Activated B cell treated with CpG ODN at 0.5 μM for 24 hours (primary cell): Measurements from ENCODE around the gene TUBA8. TPM values are rescaled to one million over a fixed set of nuclear protein-coding genes. Genes with fewer than 3 reads are reported as not detected.
A peak's percentile ranks its signal among the peaks of the same experiment; 100 is the strongest.
"Not testable (repeated sequence)": the region's sequence is repeated elsewhere in the genome, so short reads cannot be mapped to it uniquely, and the experiment has no call there.

Source experiments
- ATAC-seq: fragments of 200-7000 bp; cut with Tn5 transposase; one replicate; pipeline ENCODE4 v1.10.0; 2021; ENCODE audit warnings: low read depth, mild to moderate bottlenecking, moderate library complexity
- CTCF ChIA-PET: fragments of 350-600 bp; sonication (Branson Sonifier 250); formaldehyde crosslinking; loops from one replicate; lab custom pipeline; 2021; ENCODE audit warnings: antibody characterized with exemption; lab: Charles Lee
- POLR2A ChIA-PET: fragments of 350-600 bp; sonication (Branson Sonifier 250); formaldehyde crosslinking; loops from one replicate; lab custom pipeline; 2021; ENCODE audit warnings: antibody characterized with exemption; lab: Charles Lee
- DNase-seq: peaks from one replicate; pipeline ENCODE4 v3.0.0; 2022
- H3K27ac Mint-ChIP-seq: one replicate; pipeline ENCODE4 v1.8.0; 2020; ENCODE audit warnings: mixed read lengths
- H3K27me3 Mint-ChIP-seq: one replicate; pipeline ENCODE4 v1.8.0; 2021; ENCODE audit warnings: mixed read lengths
- H3K36me3 Mint-ChIP-seq: one replicate; pipeline ENCODE4 v1.8.0; 2021; ENCODE audit warnings: low read depth, mixed read lengths
- H3K4me1 Mint-ChIP-seq: one replicate; pipeline ENCODE4 v1.8.0; 2021; ENCODE audit warnings: mixed read lengths
- H3K4me3 Mint-ChIP-seq: one replicate; pipeline ENCODE4 v1.8.0; 2020; ENCODE audit warnings: mild to moderate bottlenecking, mixed read lengths
- H3K9me3 Mint-ChIP-seq: one replicate; pipeline ENCODE4 v1.8.0; 2020; ENCODE audit warnings: mixed read lengths
- intact Hi-C: fragments of 100-400 bp; cut with micrococcal nuclease; formaldehyde crosslinking; loops from one replicate; pipeline ENCODE4 v1.15.1; 2024
- total RNA-seq: library from RNA; stranded (reverse); gene quantifications from 2 replicates; pipeline ENCODE4 v1.2.3, GENCODE V29; 2022
- TF ChIP-seq, protein P1 (sequence below): fragments of 200-600 bp; IDR thresholded peaks from one replicate; pipeline ENCODE4 v1.8.0; 2022; ENCODE audit warnings: antibody characterized with exemption, mild to moderate bottlenecking

Gene TUBA8
- total RNA-seq, 1 donor from 2014 or later = 2.4 TPM

DNA sequence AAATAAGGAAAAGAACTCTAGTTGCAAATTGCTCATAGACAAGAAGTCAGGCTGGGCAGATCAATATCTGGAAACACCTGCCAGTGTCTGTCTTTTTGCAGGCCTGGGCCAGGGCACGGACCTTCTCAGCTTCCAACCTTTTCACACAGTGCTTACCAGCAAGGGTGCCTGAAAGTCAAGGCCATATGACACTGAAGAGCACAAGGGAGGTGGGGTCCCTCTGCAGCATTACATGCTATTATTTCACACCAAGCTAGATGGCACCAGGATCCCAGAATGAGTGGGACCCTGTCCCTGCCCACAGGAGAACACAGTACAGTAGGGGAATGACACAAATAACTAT is 38.7 kb upstream of the TUBA8 start:
- Mint-ChIP-seq H3K9me3 (no peaks in the 10 kb centered on the region), H3K4me3 (peak overlapping the region; percentile 44), H3K4me1 (peaks cover 71% of the 10 kb centered on the region), H3K27ac (peak overlapping the region; percentile 63), H3K36me3 (no peaks in the 10 kb centered on the region), H3K27me3 (no peaks in the 10 kb centered on the region)
- intact Hi-C loops = loop anchor here (10.0 kb wide), 1 partner anchor 987 kb away; the partner anchor contains the start of gene IL17RA
- DNase-seq (no peak), ATAC-seq (no peak)
- TF ChIP-seq, protein P1, sequence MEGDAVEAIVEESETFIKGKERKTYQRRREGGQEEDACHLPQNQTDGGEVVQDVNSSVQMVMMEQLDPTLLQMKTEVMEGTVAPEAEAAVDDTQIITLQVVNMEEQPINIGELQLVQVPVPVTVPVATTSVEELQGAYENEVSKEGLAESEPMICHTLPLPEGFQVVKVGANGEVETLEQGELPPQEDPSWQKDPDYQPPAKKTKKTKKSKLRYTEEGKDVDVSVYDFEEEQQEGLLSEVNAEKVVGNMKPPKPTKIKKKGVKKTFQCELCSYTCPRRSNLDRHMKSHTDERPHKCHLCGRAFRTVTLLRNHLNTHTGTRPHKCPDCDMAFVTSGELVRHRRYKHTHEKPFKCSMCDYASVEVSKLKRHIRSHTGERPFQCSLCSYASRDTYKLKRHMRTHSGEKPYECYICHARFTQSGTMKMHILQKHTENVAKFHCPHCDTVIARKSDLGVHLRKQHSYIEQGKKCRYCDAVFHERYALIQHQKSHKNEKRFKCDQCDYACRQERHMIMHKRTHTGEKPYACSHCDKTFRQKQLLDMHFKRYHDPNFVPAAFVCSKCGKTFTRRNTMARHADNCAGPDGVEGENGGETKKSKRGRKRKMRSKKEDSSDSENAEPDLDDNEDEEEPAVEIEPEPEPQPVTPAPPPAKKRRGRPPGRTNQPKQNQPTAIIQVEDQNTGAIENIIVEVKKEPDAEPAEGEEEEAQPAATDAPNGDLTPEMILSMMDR = no peak
- POLR2A ChIA-PET = interaction anchor here (0.6 to 3.5 kb wide), 8 partner anchors 9 to 242 kb away, joined by 3 to 12 read pairs (median 5); partner anchors contain the start of gene USP18
- CTCF ChIA-PET = interaction anchor here (1.2 to 6.5 kb wide), 6 partner anchors 11 to 241 kb away, joined by 3 to 159 read pairs (median 6); partner anchors contain the start of gene MICAL3

DNA sequence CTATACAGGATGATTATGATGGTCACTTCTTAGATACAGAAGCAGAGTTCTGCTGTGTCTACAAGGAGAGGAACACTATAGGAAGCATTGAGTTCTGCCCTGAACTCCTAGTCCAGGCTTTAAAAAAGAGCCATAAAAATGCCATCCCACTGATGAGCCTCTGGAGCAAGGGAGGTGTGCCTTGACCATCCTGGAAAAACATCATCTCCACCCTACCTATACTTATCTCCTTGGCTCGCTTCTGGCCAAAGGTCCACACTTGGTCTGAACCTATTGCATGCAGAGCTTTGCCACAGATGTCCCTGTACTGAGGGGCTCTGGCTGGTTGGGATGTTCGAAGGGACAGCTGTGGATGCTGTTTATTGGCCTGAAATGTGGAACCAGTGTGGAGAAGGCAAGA is 37.1 kb upstream of the TUBA8 start:
- no peak overlapping the region for H3K27ac Mint-ChIP-seq
- intact Hi-C loops = loop anchor here (10.0 kb wide), 1 partner anchor 989 kb away; the partner anchor contains the start of gene IL17RA
- H3K4me3 Mint-ChIP-seq = no peak overlapping the region
- H3K4me1 Mint-ChIP-seq = peaks cover 67% of the 10 kb centered on the region
- no peaks in the 10 kb centered on the region for H3K9me3 Mint-ChIP-seq
- ATAC-seq (no peak), DNase-seq (no peak)
- POLR2A ChIA-PET = interaction anchor here (5.5 to 6.3 kb wide), 2 partner anchors 16 to 71 kb away, joined by 50 to 66 read pairs; no protein-coding TSS in a partner anchor
- peaks cover 6% of the 10 kb centered on the region for H3K36me3 Mint-ChIP-seq
- TF ChIP-seq, protein P1 = no peak
- H3K27me3 Mint-ChIP-seq = no peaks in the 10 kb centered on the region
- CTCF ChIA-PET = interaction anchor here (0.9 to 6.5 kb wide), 2 partner anchors 17 to 242 kb away, joined by 3 to 159 read pairs; no protein-coding TSS in a partner anchor

DNA sequence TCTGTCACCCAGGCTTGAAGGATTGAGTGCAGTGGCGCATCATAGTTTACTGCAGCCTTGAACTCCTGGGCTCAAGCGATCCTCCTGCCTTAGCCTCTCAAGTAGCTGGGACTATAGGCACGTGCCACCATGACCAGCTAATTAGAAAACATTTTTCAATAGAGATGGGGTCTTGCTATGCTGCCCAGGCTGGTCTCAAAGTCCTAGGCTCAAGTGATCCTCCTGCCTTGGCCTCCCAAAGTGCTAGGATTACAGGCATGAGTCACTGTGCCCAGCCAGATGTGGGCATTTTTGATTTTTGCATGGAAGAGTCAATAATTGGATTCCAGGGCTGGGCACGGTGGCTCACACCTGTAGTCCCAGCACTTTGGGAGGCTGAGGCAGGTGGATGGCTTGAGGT is 36.7 kb upstream of the TUBA8 start:
- not testable (repeated sequence) for ATAC-seq, H3K36me3 Mint-ChIP-seq, H3K4me3 Mint-ChIP-seq, H3K27me3 Mint-ChIP-seq, DNase-seq, H3K9me3 Mint-ChIP-seq, H3K27ac Mint-ChIP-seq
- POLR2A ChIA-PET = interaction anchor here (5.5 to 6.3 kb wide), 2 partner anchors 16 to 72 kb away, joined by 50 to 66 read pairs; no protein-coding TSS in a partner anchor
- intact Hi-C loops = loop anchor here (10.0 kb wide), 1 partner anchor 989 kb away; the partner anchor contains the start of gene IL17RA
- CTCF ChIA-PET = interaction anchor here (0.9 to 6.5 kb wide), 3 partner anchors 17 to 331 kb away, joined by 3 to 159 read pairs (median 40); no protein-coding TSS in a partner anchor
- H3K4me1 Mint-ChIP-seq = peaks cover 66% of the 10 kb centered on the region

DNA sequence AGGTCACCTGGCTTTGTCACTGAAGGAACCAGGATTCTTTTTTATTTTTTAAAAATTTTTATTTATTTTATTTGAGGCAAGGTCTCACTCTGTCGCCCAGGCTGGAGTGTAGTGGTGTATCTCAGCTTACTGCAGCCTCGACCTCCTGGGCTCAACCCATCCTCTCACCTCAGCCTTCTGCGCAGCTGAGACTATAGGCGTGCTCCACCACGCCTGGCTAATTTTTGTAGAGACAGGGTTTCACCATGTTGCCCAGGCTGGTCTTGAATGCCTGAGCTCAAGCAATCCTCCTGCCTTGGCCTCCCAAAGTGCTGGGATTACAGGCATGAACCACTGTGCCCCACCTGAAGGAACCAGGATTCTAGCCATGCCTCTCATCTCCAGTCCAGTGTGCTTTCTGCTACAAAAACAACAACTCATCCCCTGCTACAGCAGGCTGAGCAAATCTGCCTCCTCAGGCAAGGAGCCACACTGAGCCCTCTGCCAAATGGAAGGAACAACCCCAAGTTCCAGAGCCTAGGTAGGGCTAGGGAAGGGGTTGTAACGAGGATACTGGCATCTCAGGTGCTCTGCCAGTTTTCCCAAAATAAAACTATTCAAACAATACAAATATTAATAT is 35.4 kb upstream of the TUBA8 start:
- POLR2A ChIA-PET = interaction anchor here (0.6 to 6.3 kb wide), 6 partner anchors 10 to 245 kb away, joined by 5 to 66 read pairs (median 10); no protein-coding TSS in a partner anchor

More for the DNA sequence above, 35.4 kb upstream of the TUBA8 start:
- TF ChIP-seq, protein P1 = no peak
- peaks cover 13% of the 10 kb centered on the region for H3K36me3 Mint-ChIP-seq
- intact Hi-C loops = loop anchor here (10.0 kb wide), 1 partner anchor 990 kb away; the partner anchor contains the start of gene IL17RA
- peaks cover 65% of the 10 kb centered on the region for H3K4me1 Mint-ChIP-seq
- no peak overlapping the region for H3K27ac Mint-ChIP-seq
- H3K9me3 Mint-ChIP-seq = no peaks in the 10 kb centered on the region
- CTCF ChIA-PET = interaction anchor here (1.1 to 6.5 kb wide), 33 partner anchors 7 to 517 kb away, joined by 3 to 159 read pairs (median 7); partner anchors contain the start of gene MICAL3
- no peak for ATAC-seq
- H3K27me3 Mint-ChIP-seq = no peaks in the 10 kb centered on the region
- no peak for DNase-seq
- no peak overlapping the region for H3K4me3 Mint-ChIP-seq
